ENCODE data around the gene SLC17A1. TPM values are rescaled to one million over a fixed set of nuclear protein-coding genes. Genes with fewer than 3 reads are reported as not detected.

Gene SLC17A1
- total and polyA plus RNA-seq, 7 donors, result not detected

DNA sequence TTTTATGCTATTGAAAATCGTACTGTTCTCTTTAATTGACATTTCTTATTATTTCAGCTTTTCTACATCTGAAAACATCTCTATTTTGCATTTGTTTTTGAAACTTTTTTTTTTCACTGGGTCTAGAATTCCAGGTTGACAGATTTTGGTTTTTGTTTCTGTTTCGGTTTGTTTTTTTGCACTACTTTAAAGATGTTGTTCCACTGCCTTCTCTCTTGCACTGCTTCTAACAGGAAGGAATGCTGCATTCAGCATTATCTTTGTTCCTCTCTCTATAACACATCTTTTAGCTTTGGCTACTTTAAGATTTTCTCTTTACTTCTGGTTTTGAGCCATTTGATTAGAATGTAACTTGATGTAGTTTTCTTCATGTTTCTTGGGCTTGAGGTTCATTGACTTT is 20.1 kb upstream of the SLC17A1 start:
- Histone ChIP-seq H3K9me3 (no peaks in the 10 kb centered on the region), H3K27me3 (ENCODE audit: insufficient read depth in 3 of 3, low read length in 2 of 3) (peaks cover 0 to 3% (median 0%) of the 10 kb centered on the region in 3 donors), H3K4me1 (no peaks in the 10 kb centered on the region), H3K27ac (no peak overlapping the region), H3K4me3 (no peak overlapping the region), H3K36me3 (ENCODE audit: insufficient read depth in 1 of 2, low read depth in 1 of 2) (no peaks in the 10 kb centered on the region)
- ATAC-seq (no peak), DNase-seq (no peak)
- intact Hi-C loops (cut with DNase I), result no loop called here
- TF ChIP-seq, protein P1, sequence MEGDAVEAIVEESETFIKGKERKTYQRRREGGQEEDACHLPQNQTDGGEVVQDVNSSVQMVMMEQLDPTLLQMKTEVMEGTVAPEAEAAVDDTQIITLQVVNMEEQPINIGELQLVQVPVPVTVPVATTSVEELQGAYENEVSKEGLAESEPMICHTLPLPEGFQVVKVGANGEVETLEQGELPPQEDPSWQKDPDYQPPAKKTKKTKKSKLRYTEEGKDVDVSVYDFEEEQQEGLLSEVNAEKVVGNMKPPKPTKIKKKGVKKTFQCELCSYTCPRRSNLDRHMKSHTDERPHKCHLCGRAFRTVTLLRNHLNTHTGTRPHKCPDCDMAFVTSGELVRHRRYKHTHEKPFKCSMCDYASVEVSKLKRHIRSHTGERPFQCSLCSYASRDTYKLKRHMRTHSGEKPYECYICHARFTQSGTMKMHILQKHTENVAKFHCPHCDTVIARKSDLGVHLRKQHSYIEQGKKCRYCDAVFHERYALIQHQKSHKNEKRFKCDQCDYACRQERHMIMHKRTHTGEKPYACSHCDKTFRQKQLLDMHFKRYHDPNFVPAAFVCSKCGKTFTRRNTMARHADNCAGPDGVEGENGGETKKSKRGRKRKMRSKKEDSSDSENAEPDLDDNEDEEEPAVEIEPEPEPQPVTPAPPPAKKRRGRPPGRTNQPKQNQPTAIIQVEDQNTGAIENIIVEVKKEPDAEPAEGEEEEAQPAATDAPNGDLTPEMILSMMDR (IDR thresholded peaks at IDR 0.05), result no peak
- whole genome bisulfite sequencing, 3 donors, result 60 to 81% (median 79%) methylated on average over 2 of the region's 2 CpGs

DNA sequence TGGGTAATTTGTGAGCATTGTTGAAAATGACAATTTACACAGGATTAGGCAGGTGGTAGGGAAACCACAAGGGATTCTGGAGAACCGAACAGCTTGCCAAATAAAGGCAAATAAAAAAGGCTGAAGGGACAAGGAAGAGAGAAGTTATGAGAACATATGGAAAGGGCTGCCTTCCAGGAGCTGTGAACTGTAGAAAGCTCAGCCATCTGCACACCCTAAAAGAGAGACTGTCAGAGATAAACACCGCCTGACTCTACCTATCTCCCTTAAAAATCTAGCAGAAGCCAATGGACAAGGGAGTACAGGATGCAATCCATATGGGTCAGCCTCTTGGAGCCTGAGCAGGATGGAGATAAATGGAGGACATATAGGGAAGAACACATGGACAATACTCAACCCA is 12.7 kb upstream of the SLC17A1 start:
- ATAC-seq (no peak), DNase-seq (no peak)
- no peak overlapping the region for H3K27ac ChIP-seq
- no peaks in the 10 kb centered on the region for H3K9me3 ChIP-seq
- intact Hi-C loops (cut with DNase I), result no loop called here
- TF ChIP-seq, protein P1 (IDR thresholded peaks at IDR 0.05), result no peak
- WGBS, 3 donors, result 39 to 50% (median 45%) methylated on average over 2 of the region's 2 CpGs
- peaks cover 0 to 2% (median 0%) of the 10 kb centered on the region in 3 donors for H3K27me3 ChIP-seq (ENCODE audit: insufficient read depth in 3 of 3, low read length in 2 of 3)
- H3K4me3 ChIP-seq, result no peak overlapping the region
- H3K36me3 ChIP-seq (ENCODE audit: insufficient read depth in 1 of 2, low read depth in 1 of 2), result no peaks in the 10 kb centered on the region
- no peaks in the 10 kb centered on the region for H3K4me1 ChIP-seq

DNA sequence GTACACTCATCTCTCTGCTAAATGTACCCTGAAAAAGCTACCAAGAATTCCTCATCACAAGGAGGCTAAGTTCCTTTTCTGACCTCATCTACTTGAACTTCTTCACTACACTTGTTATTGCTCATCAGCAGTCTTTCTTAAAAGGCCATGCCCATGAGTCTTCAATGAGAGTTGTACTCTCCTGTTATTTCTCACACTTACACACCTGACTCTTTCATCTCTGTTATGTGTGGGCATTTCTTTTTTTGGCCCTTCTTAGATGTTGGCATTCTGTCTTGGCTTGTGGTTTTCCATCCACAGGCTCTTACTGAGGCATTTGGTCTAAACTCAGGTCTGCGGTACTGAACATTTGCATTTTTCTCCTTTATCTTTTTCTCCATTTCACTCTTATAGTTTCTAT is 10.7 kb upstream of the SLC17A1 start:
- Histone ChIP-seq H3K27me3 (ENCODE audit: insufficient read depth in 3 of 3, low read length in 2 of 3) (peaks cover 0 to 2% (median 0%) of the 10 kb centered on the region in 3 donors), H3K9me3 (no peaks in the 10 kb centered on the region), H3K36me3 (ENCODE audit: insufficient read depth in 1 of 2, low read depth in 1 of 2) (no peaks in the 10 kb centered on the region), H3K4me3 (no peak overlapping the region), H3K4me1 (no peaks in the 10 kb centered on the region), H3K27ac (no peak overlapping the region)
- DNase-seq, result no peak
- intact Hi-C loops (cut with DNase I), result no loop called here
- TF ChIP-seq, protein P1 (IDR thresholded peaks at IDR 0.05), result no peak
- WGBS, 3 donors, result 94 to 98% (median 95%) methylated on average over 1 of the region's 1 CpG
- ATAC-seq, result no peak

DNA sequence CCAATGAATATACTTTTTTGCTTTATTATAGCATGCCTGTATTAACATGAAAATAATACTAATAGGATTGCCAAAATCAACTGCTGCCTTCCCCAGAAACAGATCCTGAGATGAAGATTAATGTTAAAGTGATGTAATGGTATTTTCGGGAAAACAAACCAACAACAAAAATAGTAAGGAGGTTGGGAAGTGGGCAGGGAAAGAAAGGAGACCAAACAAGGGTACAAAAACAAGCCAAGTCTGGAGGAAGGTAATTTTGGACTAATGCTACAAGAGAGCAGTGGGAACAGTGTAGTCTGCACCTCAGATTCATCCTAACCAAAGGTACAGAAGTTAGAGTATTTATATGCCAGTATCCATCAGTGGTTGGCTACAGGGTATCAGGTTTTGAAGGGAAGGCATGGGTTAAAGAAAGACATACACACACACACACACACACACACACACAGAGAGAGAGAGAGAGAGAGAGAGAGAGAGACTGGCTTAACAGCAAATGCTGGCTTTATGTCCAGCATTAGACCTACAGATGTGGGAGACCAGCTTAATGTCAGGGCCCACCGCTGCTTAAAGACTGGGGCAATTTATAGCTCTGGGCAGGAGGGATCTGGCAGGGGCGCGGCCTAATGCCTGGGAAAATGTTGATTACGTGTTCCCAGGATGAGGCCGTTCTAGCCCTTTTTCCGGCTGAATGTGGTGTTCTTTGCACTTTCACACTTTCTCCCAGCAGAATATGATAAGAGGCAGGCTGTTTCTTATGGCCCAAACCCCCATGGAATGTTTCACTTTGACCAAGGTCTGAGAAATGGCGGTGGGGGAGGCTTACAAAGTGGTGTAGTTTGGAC is 3.8 kb upstream of the SLC17A1 start:
- H3K27me3 ChIP-seq (ENCODE audit: insufficient read depth in 3 of 3, low read length in 2 of 3), result peaks cover 0 to 5% (median 2%) of the 10 kb centered on the region in 3 donors
- H3K36me3 ChIP-seq (ENCODE audit: insufficient read depth in 1 of 2, low read depth in 1 of 2), result no peaks in the 10 kb centered on the region
- DNase-seq, result no peak
- no peaks in the 10 kb centered on the region for H3K9me3 ChIP-seq
- ATAC-seq, result no peak
- 22 to 27% (median 25%) methylated on average over 8 of the region's 8 CpGs for WGBS, 3 donors
- intact Hi-C loops (cut with DNase I), result no loop called here
- TF ChIP-seq, protein P1 (IDR thresholded peaks at IDR 0.05), result no peak
- no peak overlapping the region for H3K27ac ChIP-seq
- H3K4me1 ChIP-seq, result no peaks in the 10 kb centered on the region
- no peak overlapping the region for H3K4me3 ChIP-seq

All from psoas muscle (tissue), 8 donors.